SK-N-SH (cell line): ENCODE results near the gene SRRM2. TPM values are rescaled to one million over a fixed set of nuclear protein-coding genes. Genes with fewer than 3 reads are reported as not detected.

Experiments
- CTCF ChIA-PET: fragments of 300-600, 350-600 bp; formaldehyde crosslinking; extraction: SDS; loops from one replicate; lab custom pipeline; 2021; lab: Yijun Ruan, JAX
- POLR2A ChIA-PET: fragments of 350-600 bp; sonication (Branson Sonifier 250); formaldehyde crosslinking; extraction: SDS; loops from one replicate; lab custom pipeline; 2020; ENCODE audit warnings: antibody characterized with exemption, inconsistent platforms; lab: Yijun Ruan, JAX
- DNase-seq: peaks from one replicate; pipeline ENCODE4 v3.0.0; 2012
- H2AFZ ChIP-seq: fragments of 200-600 bp; sonication (generic); 2 replicates; pipeline ENCODE4 v1.8.1; 2016; ENCODE audit warnings: antibody characterized with exemption, mild to moderate bottlenecking, low read depth
- H3F3A ChIP-seq: fragments of 200-600 bp; sonication (generic); replicated peaks from 2 replicates; pipeline ENCODE3; 2016; ENCODE audit warnings: antibody characterized with exemption, mild to moderate bottlenecking; ENCODE audit not compliant: insufficient read depth
- H3K27ac ChIP-seq, 2 experiments: fragments of 200-500 bp in 1 of 2; fragments of 200-600 bp in 1 of 2; sonication (Bioruptor generic) in 1 of 2; sonication (generic), shearing (Covaris generic) in 1 of 2; 2 replicates each; pipeline versions ENCODE4 v1.5.1 to v1.6.1; 2014 to 2016; ENCODE audit warnings: low read depth in 2 of 2, inconsistent platforms in 1 of 2, low read length in 1 of 2, mild to moderate bottlenecking in 1 of 2, mixed read lengths in 1 of 2
- H3K27me3 ChIP-seq: fragments of 200-600 bp; sonication (generic), shearing (Covaris generic); 2 replicates; pipeline ENCODE4 v1.6.1; 2016; ENCODE audit warnings: mixed run types; ENCODE audit not compliant: insufficient read depth
- H3K36me3 ChIP-seq, 2 experiments: fragments of 200-500 bp in 1 of 2; fragments of 200-600 bp in 1 of 2; sonication (Bioruptor generic) in 1 of 2; sonication (generic) in 1 of 2; replicated peaks in 1 of 2; 2 replicates each; pipeline versions ENCODE3 to v1.5.1; 2014 to 2016; ENCODE audit warnings: low read length in 1 of 2, mild to moderate bottlenecking in 1 of 2; ENCODE audit not compliant: insufficient read depth in 2 of 2, control insufficient read depth in 1 of 2
- H3K4me1 ChIP-seq, 2 experiments: fragments of 200-500 bp in 1 of 2; fragments of 200-600 bp in 1 of 2; sonication (Bioruptor generic) in 1 of 2; sonication (generic), shearing (Covaris generic) in 1 of 2; 2 replicates each; pipeline versions ENCODE4 v1.5.1 to v1.6.1; 2014 to 2016; ENCODE audit warnings: low read depth in 1 of 2, low read length in 1 of 2, mixed run types in 1 of 2; ENCODE audit not compliant: insufficient read depth in 2 of 2, control insufficient read depth in 1 of 2
- H3K4me2 ChIP-seq: fragments of 200-600 bp; sonication (generic), shearing (Covaris generic); 2 replicates; pipeline ENCODE4 v1.6.1; 2017; ENCODE audit warnings: mixed run types
- H3K4me3 ChIP-seq, 2 experiments: fragments of 200-500 bp in 1 of 2; fragments of 200-600 bp in 1 of 2; sonication (Bioruptor generic) in 1 of 2; sonication (generic), shearing (Covaris generic) in 1 of 2; 2 replicates each; pipeline versions ENCODE4 v1.5.1 to v1.8.1; 2014 to 2016; ENCODE audit warnings: low read depth in 2 of 2, inconsistent platforms in 1 of 2, low read length in 1 of 2, mild to moderate bottlenecking in 1 of 2, mixed read lengths in 1 of 2, moderate library complexity in 1 of 2
- H3K79me2 ChIP-seq: fragments of 200-600 bp; sonication (generic); 2 replicates; pipeline ENCODE4 v1.8.1; 2017; ENCODE audit warnings: mild to moderate bottlenecking; ENCODE audit not compliant: insufficient read depth
- H3K9ac ChIP-seq: fragments of 200-600 bp; sonication (generic); 2 replicates; pipeline ENCODE4 v1.6.1; 2017; ENCODE audit warnings: mixed run types
- H3K9me2 ChIP-seq: fragments of 200-600 bp; sonication (generic); 2 replicates; pipeline ENCODE4 v1.6.1; 2017; ENCODE audit warnings: mixed run types
- H3K9me3 ChIP-seq: fragments of 200-600 bp; sonication (generic); 2 replicates; pipeline ENCODE4 v1.6.1; 2017; ENCODE audit warnings: mixed run types, mild to moderate bottlenecking, moderate library complexity
- H4K20me1 ChIP-seq: fragments of 200-600 bp; sonication (generic); 2 replicates; pipeline ENCODE4 v1.6.1; 2017; ENCODE audit warnings: mild to moderate bottlenecking, mixed run types; ENCODE audit not compliant: insufficient read depth
- CHD2 ChIP-seq: fragments of 150-350 bp; IDR thresholded peaks from 2 replicates; pipeline ENCODE4 v1.6.1; 2018; ENCODE audit warnings: low read length; ENCODE audit not compliant: partially characterized antibody
- EP300 ChIP-seq, 2 experiments: IDR thresholded peaks; 2 replicates each; pipeline versions ENCODE4 v1.4.0 to v1.6.1; 2012; ENCODE audit warnings: borderline replicate concordance in 1 of 2, low read depth in 1 of 2, low read length in 1 of 2
- FOSL2 ChIP-seq: IDR thresholded peaks from 2 replicates; pipeline ENCODE4 v1.4.0; 2012; ENCODE audit warnings: low read depth, mild to moderate bottlenecking, moderate library complexity, borderline replicate concordance
- FOXM1 ChIP-seq: IDR thresholded peaks from 2 replicates; pipeline ENCODE4 v1.4.0; 2012; ENCODE audit warnings: low read depth, mild to moderate bottlenecking
- GATA2 ChIP-seq: sonication (generic); formaldehyde crosslinking; IDR thresholded peaks from 2 replicates; pipeline ENCODE4 v1.5.0; 2020; ENCODE audit warnings: mild to moderate bottlenecking, missing genetic modification reagents
- JUND ChIP-seq: IDR thresholded peaks from 2 replicates; pipeline ENCODE4 v1.4.0; 2012
- MXI1 ChIP-seq: IDR thresholded peaks from 2 replicates; pipeline ENCODE4 v1.6.1; 2012; ENCODE audit warnings: mild to moderate bottlenecking, low read depth, low read length, improper control_type of control experiment
- RXRA ChIP-seq: IDR thresholded peaks from 2 replicates; pipeline ENCODE4 v1.4.0; 2012; ENCODE audit warnings: low read depth, mild to moderate bottlenecking, borderline replicate concordance
- SIN3A ChIP-seq: IDR thresholded peaks from 2 replicates; pipeline ENCODE4 v1.6.1; 2012; ENCODE audit warnings: low read depth, mild to moderate bottlenecking, low read length, moderate library complexity, borderline replicate concordance
- WGBS: methylation state at CpG from one replicate; pipeline ENCODE4 v1.1.6; 2017; ENCODE audit warnings: low lambda C conversion rate; 5-methylcytosine and 5-hydroxymethylcytosine counted together
- polyA plus RNA-seq, 3 experiments: library from polyadenylated mRNA; depleted of rRNA; stranded (reverse); fragments of >200 nt; gene quantifications; 2 replicates each; pipeline ENCODE4 v1.2.3, GENCODE V29; 2012
- TF ChIP-seq, protein P1 (sequence below): IDR thresholded peaks from 2 replicates; pipeline ENCODE4; 2012
- TF ChIP-seq, protein P2 (sequence below): IDR thresholded peaks from 2 replicates; pipeline ENCODE4 v1.4.0; 2012; ENCODE audit warnings: low read depth, borderline replicate concordance
- TF ChIP-seq, protein P3 (sequence below): fragments of 200-600 bp; sonication (generic); IDR thresholded peaks from 2 replicates; pipeline ENCODE4 v1.6.1; 2017; ENCODE audit warnings: antibody characterized with exemption, mild to moderate bottlenecking, moderate library complexity
- TF ChIP-seq, protein P4 (sequence below): IDR thresholded peaks from 2 replicates; pipeline ENCODE4 v1.6.1; 2012; ENCODE audit warnings: mild to moderate bottlenecking, low read depth, low read length, moderate library complexity

SRRM2 gene
- polyA plus RNA-seq, 1 of the 3 experiments (the other 2 are of a cell fraction) = 143 TPM

DNA sequence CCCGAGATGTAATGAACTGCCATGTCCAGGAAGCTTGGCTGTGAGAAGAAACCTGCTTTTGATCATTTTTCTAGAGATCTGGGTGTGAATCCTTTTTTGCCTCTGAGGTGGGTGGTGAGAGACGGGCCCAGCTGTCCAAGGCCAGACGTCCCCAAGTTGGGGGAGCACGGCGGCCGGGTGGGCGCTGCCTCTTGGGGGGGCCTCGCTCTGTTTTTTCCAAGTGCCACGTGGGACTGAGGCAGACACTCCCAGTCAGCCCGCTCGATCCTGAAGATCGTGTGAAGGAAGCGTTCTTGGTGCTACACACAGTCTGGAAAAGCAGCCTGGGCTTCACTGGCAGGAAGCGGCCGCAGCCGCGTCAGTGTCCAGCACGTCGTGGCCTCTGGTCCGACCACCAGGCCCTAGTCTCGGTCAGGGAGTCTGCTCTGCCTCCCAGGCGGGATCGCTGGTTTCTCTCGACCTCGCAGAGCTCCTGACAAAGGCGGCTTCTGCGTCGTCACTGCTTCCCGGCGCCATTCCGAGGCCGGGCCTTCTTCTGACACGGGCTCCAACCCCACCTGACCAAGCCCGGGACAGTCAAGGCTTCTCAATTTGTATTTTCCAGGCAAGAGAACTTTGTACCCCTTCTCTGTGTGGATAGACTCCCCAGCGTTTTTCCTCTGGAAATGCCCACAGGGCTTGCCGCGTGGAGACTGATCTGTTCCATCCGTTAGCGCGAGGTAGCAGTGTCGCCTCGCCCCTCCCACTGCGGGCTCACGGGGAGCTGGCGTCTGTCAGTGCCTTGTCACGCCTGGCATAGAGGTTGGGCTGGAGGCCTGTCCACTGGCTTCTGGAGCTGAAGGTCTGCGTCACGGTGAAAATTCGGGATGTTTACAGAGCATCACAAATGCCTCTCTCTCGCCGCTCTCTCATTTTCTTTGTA lies 44.8 kb upstream of the SRRM2 start (continued):
- TF ChIP-seq CHD2 (no peak), FOXM1 (no peak), RXRA (no peak), SIN3A (no peak), JUND (no peak)
- TF ChIP-seq, protein P1, sequence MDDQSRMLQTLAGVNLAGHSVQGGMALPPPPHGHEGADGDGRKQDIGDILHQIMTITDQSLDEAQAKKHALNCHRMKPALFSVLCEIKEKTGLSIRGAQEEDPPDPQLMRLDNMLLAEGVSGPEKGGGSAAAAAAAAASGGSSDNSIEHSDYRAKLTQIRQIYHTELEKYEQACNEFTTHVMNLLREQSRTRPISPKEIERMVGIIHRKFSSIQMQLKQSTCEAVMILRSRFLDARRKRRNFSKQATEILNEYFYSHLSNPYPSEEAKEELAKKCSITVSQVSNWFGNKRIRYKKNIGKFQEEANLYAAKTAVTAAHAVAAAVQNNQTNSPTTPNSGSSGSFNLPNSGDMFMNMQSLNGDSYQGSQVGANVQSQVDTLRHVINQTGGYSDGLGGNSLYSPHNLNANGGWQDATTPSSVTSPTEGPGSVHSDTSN = no peak
- TF ChIP-seq, all 33 proteins: peak for 0

DNA sequence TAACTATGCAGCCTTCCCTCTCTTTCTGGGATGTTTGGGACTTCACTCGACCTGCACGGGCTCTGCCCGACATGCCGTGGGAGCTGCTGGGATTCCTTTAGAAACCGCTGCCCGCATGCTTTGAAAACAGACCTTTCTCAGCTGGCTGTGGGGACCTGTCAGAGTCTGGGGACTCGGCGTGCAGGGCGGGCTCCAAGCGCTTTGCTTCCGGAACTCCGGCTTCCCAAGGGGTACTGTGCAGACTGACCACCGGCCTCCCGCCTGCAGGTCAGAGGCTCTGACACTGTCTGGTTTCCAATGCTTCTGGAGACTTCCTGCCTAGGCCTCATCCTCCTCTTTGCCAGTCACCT lies 44.2 kb upstream of the SRRM2 start:
- Histone ChIP-seq H3K36me3 (peaks cover 0 to 43% of the 10 kb centered on the region in 2 experiments), H3K4me1 (no peaks in the 10 kb centered on the region; a peak in 1 of 4 replicates), H3K79me2 (0 out of 2 replicates have a peak, but pooled peaks cover 4% of the 10 kb centered on the region), H4K20me1 (no peaks in the 10 kb centered on the region), H3K27ac (no peak overlapping the region), H3K9me3 (no peaks in the 10 kb centered on the region), H3K4me2 (no peak overlapping the region), H2AFZ (no peak overlapping the region), H3F3A (no peaks in the 10 kb centered on the region), H3K9me2 (no peaks in the 10 kb centered on the region), H3K9ac (no peak overlapping the region), H3K27me3 (no peaks in the 10 kb centered on the region), H3K4me3 (no peak overlapping the region)
- DNase-seq = no peak
- POLR2A ChIA-PET = no interaction called here
- CTCF ChIA-PET = no interaction called here
- TF ChIP-seq FOXM1 = no peak
- no peak for TF ChIP-seq FOSL2
- TF ChIP-seq EP300 (IDR thresholded peaks at IDR 0.05; ENCODE audit: borderline replicate concordance in 1 of 2, low read depth in 1 of 2, low read length in 1 of 2) = no peak
- TF ChIP-seq, protein P2, sequence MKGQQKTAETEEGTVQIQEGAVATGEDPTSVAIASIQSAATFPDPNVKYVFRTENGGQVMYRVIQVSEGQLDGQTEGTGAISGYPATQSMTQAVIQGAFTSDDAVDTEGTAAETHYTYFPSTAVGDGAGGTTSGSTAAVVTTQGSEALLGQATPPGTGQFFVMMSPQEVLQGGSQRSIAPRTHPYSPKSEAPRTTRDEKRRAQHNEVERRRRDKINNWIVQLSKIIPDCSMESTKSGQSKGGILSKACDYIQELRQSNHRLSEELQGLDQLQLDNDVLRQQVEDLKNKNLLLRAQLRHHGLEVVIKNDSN = no peak
- WGBS = 96% methylated on average over 14 of the region's 14 CpGs

DNA sequence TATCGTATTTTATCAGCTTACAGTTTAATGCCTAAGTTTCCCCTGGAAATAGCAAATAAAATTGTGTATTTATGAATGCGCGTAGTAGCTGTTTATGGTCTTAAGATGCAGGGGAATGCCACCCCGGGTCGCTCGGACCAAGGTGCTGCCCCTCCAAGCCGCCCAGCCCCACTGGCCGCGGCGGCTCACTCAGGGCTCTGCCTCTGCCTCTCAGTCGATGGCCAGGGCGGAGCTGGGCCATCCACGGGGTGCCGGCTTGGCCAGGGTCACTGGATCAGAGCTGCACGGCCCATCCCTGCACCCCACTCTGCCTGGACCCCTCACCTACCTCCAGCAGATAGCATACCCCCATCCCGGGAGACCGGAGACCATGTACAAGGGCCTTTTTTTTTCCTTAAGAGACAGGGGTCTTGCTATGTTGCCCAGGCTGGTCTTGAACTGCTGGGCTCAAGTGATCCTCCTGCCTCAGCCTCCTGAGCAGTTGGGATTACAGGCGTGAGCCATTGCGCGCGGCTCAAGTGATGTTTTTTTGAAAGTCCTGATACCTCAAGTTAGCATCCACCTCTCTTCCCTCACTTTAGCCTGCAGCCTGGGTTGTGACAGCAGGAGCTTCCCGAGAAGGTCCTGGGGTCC lies 43.4 kb upstream of the SRRM2 start:
- H3K4me2 ChIP-seq = no peak overlapping the region
- WGBS = 96% methylated on average over 18 of the region's 22 CpGs
- H3K9me3 ChIP-seq = no peaks in the 10 kb centered on the region
- CTCF ChIA-PET = no interaction called here
- no peak overlapping the region for H3K4me3 ChIP-seq
- H3K36me3 ChIP-seq = peaks cover 0 to 37% of the 10 kb centered on the region in 2 experiments
- no peak overlapping the region for H3K9ac ChIP-seq
- no peaks in the 10 kb centered on the region for H3F3A ChIP-seq
- POLR2A ChIA-PET = no interaction called here
- TF ChIP-seq, protein P3, sequence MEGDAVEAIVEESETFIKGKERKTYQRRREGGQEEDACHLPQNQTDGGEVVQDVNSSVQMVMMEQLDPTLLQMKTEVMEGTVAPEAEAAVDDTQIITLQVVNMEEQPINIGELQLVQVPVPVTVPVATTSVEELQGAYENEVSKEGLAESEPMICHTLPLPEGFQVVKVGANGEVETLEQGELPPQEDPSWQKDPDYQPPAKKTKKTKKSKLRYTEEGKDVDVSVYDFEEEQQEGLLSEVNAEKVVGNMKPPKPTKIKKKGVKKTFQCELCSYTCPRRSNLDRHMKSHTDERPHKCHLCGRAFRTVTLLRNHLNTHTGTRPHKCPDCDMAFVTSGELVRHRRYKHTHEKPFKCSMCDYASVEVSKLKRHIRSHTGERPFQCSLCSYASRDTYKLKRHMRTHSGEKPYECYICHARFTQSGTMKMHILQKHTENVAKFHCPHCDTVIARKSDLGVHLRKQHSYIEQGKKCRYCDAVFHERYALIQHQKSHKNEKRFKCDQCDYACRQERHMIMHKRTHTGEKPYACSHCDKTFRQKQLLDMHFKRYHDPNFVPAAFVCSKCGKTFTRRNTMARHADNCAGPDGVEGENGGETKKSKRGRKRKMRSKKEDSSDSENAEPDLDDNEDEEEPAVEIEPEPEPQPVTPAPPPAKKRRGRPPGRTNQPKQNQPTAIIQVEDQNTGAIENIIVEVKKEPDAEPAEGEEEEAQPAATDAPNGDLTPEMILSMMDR = no peak
- TF ChIP-seq MXI1 (no peak), GATA2 (no peak)
- TF ChIP-seq, protein P4, sequence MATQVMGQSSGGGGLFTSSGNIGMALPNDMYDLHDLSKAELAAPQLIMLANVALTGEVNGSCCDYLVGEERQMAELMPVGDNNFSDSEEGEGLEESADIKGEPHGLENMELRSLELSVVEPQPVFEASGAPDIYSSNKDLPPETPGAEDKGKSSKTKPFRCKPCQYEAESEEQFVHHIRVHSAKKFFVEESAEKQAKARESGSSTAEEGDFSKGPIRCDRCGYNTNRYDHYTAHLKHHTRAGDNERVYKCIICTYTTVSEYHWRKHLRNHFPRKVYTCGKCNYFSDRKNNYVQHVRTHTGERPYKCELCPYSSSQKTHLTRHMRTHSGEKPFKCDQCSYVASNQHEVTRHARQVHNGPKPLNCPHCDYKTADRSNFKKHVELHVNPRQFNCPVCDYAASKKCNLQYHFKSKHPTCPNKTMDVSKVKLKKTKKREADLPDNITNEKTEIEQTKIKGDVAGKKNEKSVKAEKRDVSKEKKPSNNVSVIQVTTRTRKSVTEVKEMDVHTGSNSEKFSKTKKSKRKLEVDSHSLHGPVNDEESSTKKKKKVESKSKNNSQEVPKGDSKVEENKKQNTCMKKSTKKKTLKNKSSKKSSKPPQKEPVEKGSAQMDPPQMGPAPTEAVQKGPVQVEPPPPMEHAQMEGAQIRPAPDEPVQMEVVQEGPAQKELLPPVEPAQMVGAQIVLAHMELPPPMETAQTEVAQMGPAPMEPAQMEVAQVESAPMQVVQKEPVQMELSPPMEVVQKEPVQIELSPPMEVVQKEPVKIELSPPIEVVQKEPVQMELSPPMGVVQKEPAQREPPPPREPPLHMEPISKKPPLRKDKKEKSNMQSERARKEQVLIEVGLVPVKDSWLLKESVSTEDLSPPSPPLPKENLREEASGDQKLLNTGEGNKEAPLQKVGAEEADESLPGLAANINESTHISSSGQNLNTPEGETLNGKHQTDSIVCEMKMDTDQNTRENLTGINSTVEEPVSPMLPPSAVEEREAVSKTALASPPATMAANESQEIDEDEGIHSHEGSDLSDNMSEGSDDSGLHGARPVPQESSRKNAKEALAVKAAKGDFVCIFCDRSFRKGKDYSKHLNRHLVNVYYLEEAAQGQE = no peak
- H3K27ac ChIP-seq = no peak overlapping the region
- 0 out of 2 replicates have a peak, but pooled peaks cover 4% of the 10 kb centered on the region for H3K79me2 ChIP-seq
- DNase-seq = no peak
- H3K27me3 ChIP-seq = no peaks in the 10 kb centered on the region
- H4K20me1 ChIP-seq = no peaks in the 10 kb centered on the region
- H3K4me1 ChIP-seq = no peaks in the 10 kb centered on the region; a peak in 1 of 4 replicates
- no peaks in the 10 kb centered on the region for H3K9me2 ChIP-seq
- no peak overlapping the region for H2AFZ ChIP-seq
